Measurements from ENCODE around the gene STOX1. TPM values are rescaled to one million over a fixed set of nuclear protein-coding genes. Genes with fewer than 3 reads are reported as not detected.
"Not testable (repeated sequence)": the region's sequence is repeated elsewhere in the genome, so short reads cannot be mapped to it uniquely, and the experiment has no call there.

STOX1 gene
- total RNA-seq, 1 donor from 2014 or later = 53.9 TPM

DNA sequence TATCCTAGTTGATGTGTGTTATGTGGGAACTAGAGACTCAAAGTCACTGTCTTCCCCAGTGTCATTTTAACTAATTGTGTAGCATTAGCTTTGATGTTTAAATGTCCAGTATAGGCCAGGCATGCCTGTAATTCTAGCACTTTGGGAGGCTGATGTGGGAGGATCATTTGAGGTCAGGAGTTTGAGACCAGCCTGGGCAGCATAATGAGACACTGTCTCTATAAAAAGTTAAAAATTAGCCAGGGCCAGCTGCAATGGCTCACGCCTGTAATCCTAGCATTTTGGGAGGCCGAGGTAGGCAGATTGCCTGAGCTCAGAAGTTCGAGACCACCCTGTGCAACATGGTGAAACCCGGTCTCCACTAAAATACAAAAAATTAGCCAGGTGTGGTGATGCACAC lies 98.2 kb downstream of the STOX1 start:
- Mint-ChIP-seq H3K27ac (no peak overlapping the region), H3K9me3 (no peaks in the 10 kb centered on the region), H3K36me3 (peaks cover 8% of the 10 kb centered on the region), H3K27me3 (ENCODE audit: insufficient read depth, low read depth) (no peaks in the 10 kb centered on the region), H3K4me1 (no peaks in the 10 kb centered on the region), H3K4me3 (no peak overlapping the region)
- no peaks in the 10 kb centered on the region for H3K4me1 ChIP-seq
- no peaks in the 10 kb centered on the region for H3K27me3 ChIP-seq
- no peaks in the 10 kb centered on the region for H3K9me3 ChIP-seq (ENCODE audit: low read depth)
- no peak overlapping the region for H3K9ac ChIP-seq
- H3K4me2 ChIP-seq = no peak overlapping the region
- H3K4me3 ChIP-seq = no peak overlapping the region
- peaks cover 9% of the 10 kb centered on the region for H3K36me3 ChIP-seq
- no peaks in the 10 kb centered on the region for H3F3A ChIP-seq (ENCODE audit: low read depth)
- no peak overlapping the region for H3K27ac ChIP-seq
- no peak for DNase-seq (ENCODE audit: low spot score)
- H4K20me1 ChIP-seq (ENCODE audit: low read depth) = no peaks in the 10 kb centered on the region
- no peak for TF ChIP-seq EZH2phosphoT487 (IDR thresholded peaks at IDR 0.05)
- no peak for TF ChIP-seq EZH2 (IDR thresholded peaks at IDR 0.05)
- no peak for TF ChIP-seq CTCF (IDR thresholded peaks at IDR 0.05)
- peaks cover 19% of the 10 kb centered on the region for H3K79me2 ChIP-seq (ENCODE audit: low read depth)
- no peak overlapping the region for H2AFZ ChIP-seq (replicated peaks)

GRCh38 chr10:68929157-68929556 lies 101.8 kb downstream of the STOX1 start:
- not testable (repeated sequence) for H3K36me3 ChIP-seq; H3K9ac ChIP-seq; H3F3A ChIP-seq (ENCODE audit: low read depth); H3K27ac Mint-ChIP-seq; H3K4me2 ChIP-seq; H3K27me3 ChIP-seq; H3K9me3 Mint-ChIP-seq; H3K79me2 ChIP-seq (ENCODE audit: low read depth); H3K4me3 ChIP-seq; H3K27me3 Mint-ChIP-seq (ENCODE audit: insufficient read depth, low read depth); DNase-seq (ENCODE audit: low spot score); H3K27ac ChIP-seq; H4K20me1 ChIP-seq (ENCODE audit: low read depth); H3K4me3 Mint-ChIP-seq; H3K9me3 ChIP-seq (ENCODE audit: low read depth); H3K4me1 Mint-ChIP-seq; H3K4me1 ChIP-seq; H2AFZ ChIP-seq (replicated peaks)
- H3K36me3 Mint-ChIP-seq = peaks cover 18% of the 10 kb centered on the region

GRCh38 chr10:68929888-68930287 lies 102.6 kb downstream of the STOX1 start:
- H3K27ac Mint-ChIP-seq; H3K4me2 ChIP-seq; H3F3A ChIP-seq (ENCODE audit: low read depth); H3K27me3 Mint-ChIP-seq (ENCODE audit: insufficient read depth, low read depth); H3K27ac ChIP-seq; H3K4me3 Mint-ChIP-seq; H3K79me2 ChIP-seq (ENCODE audit: low read depth); H3K9me3 ChIP-seq (ENCODE audit: low read depth); H3K9ac ChIP-seq; H3K4me3 ChIP-seq; H3K27me3 ChIP-seq; DNase-seq (ENCODE audit: low spot score); H2AFZ ChIP-seq (replicated peaks); H3K4me1 Mint-ChIP-seq; H4K20me1 ChIP-seq (ENCODE audit: low read depth); H3K4me1 ChIP-seq; H3K9me3 Mint-ChIP-seq: not testable (repeated sequence)
- H3K36me3 ChIP-seq = peaks cover 13% of the 10 kb centered on the region
- peaks cover 20% of the 10 kb centered on the region for H3K36me3 Mint-ChIP-seq

- not testable (repeated sequence) for H3K4me3 ChIP-seq; H3K4me1 Mint-ChIP-seq; H3K4me2 ChIP-seq; H3F3A ChIP-seq (ENCODE audit: low read depth); H3K27me3 Mint-ChIP-seq (ENCODE audit: insufficient read depth, low read depth); H3K9ac ChIP-seq; H2AFZ ChIP-seq (replicated peaks); H3K27ac ChIP-seq; H3K9me3 Mint-ChIP-seq; DNase-seq (ENCODE audit: low spot score); H3K9me3 ChIP-seq (ENCODE audit: low read depth); H3K27ac Mint-ChIP-seq; H3K4me3 Mint-ChIP-seq; H3K79me2 ChIP-seq (ENCODE audit: low read depth); H4K20me1 ChIP-seq (ENCODE audit: low read depth); H3K27me3 ChIP-seq; H3K4me1 ChIP-seq
- H3K36me3 ChIP-seq = peaks cover 25% of the 10 kb centered on the region
- peaks cover 25% of the 10 kb centered on the region for H3K36me3 Mint-ChIP-seq
These were observed 105.5 kb downstream of the STOX1 start for GRCh38 chr10:68932860-68933259.

- TF ChIP-seq EZH2 (IDR thresholded peaks at IDR 0.05) (no peak), EZH2phosphoT487 (IDR thresholded peaks at IDR 0.05) (no peak), CTCF (IDR thresholded peaks at IDR 0.05) (no peak)
- Histone ChIP-seq H3K9ac (no peak overlapping the region), H3F3A (ENCODE audit: low read depth) (no peaks in the 10 kb centered on the region), H3K36me3 (peaks cover 27% of the 10 kb centered on the region), H3K4me1 (no peaks in the 10 kb centered on the region), H2AFZ (replicated peaks) (no peak overlapping the region), H3K4me2 (no peak overlapping the region), H3K79me2 (ENCODE audit: low read depth) (no peaks in the 10 kb centered on the region), H3K27ac (no peak overlapping the region), H4K20me1 (ENCODE audit: low read depth) (no peaks in the 10 kb centered on the region), H3K4me3 (no peak overlapping the region), H3K9me3 (ENCODE audit: low read depth) (no peaks in the 10 kb centered on the region), H3K27me3 (no peaks in the 10 kb centered on the region)
- Mint-ChIP-seq H3K4me1 (no peaks in the 10 kb centered on the region), H3K36me3 (peaks cover 22% of the 10 kb centered on the region), H3K9me3 (no peaks in the 10 kb centered on the region), H3K27ac (no peak overlapping the region), H3K27me3 (ENCODE audit: insufficient read depth, low read depth) (peaks cover 2% of the 10 kb centered on the region), H3K4me3 (no peak overlapping the region)
- no peak for DNase-seq (ENCODE audit: low spot score)
These were observed 107.7 kb downstream of the STOX1 start for GRCh38 chr10:68934994-68935393.
